Endothelial cell of umbilical vein (primary cell): ENCODE data around the gene CLCN6.

Source experiments
- CTCF ChIP-seq, 2 donors: IDR thresholded peaks; 1 replicate in 1 of 2; 2 replicates in 1 of 2; pipeline ENCODE4 v1.5.1; 2011; ENCODE audit warnings: low read length in 2 of 2, mild to moderate bottlenecking in 2 of 2, moderate library complexity in 2 of 2, control low read depth in 1 of 2, inconsistent platforms in 1 of 2, low read depth in 1 of 2; ENCODE audit not compliant: insufficient read depth in 1 of 2; ENCODE audit errors: extremely low read depth in 1 of 2
- EZH2 ChIP-seq: IDR thresholded peaks from 2 replicates; pipeline ENCODE4 v1.6.1; 2012; ENCODE audit warnings: borderline replicate concordance, low read depth, mild to moderate bottlenecking, moderate library complexity, low read length, inconsistent platforms; ENCODE audit not compliant: severe bottlenecking
- FOS ChIP-seq: IDR thresholded peaks from 2 replicates; pipeline ENCODE4 v1.6.1; 2011; ENCODE audit warnings: mild to moderate bottlenecking, low read length, moderate library complexity, borderline replicate concordance; ENCODE audit not compliant: insufficient read depth
- GATA2 ChIP-seq: IDR thresholded peaks from 2 replicates; pipeline ENCODE4 v1.7.0; 2011; ENCODE audit warnings: low read depth, mild to moderate bottlenecking, moderate library complexity, mixed read lengths, low read length; ENCODE audit not compliant: insufficient read length, insufficient read depth
- MAX ChIP-seq: IDR thresholded peaks from 2 replicates; pipeline ENCODE4 v1.6.1; 2011; ENCODE audit not compliant: insufficient read depth, insufficient read length
- MYC ChIP-seq: IDR thresholded peaks from one replicate; pipeline ENCODE4 v1.6.1; 2011; ENCODE audit warnings: mild to moderate bottlenecking, low read depth, low read length
- POLR2A ChIP-seq: IDR thresholded peaks from 2 replicates; pipeline ENCODE4 v1.6.1; 2012; ENCODE audit warnings: low read depth, mild to moderate bottlenecking, control low read depth, low read length
- POLR2AphosphoS5 ChIP-seq: IDR thresholded peaks from 2 replicates; pipeline ENCODE4 v1.6.1; 2012; ENCODE audit warnings: low read depth, mild to moderate bottlenecking, control low read depth, low read length, moderate library complexity; ENCODE audit not compliant: insufficient read depth

- TF ChIP-seq CTCF (IDR thresholded peaks at IDR 0.05; ENCODE audit: extremely low read depth in 1 of 2, insufficient read depth in 1 of 2, low read depth in 1 of 2, low read length in 2 of 2) (no peak), POLR2AphosphoS5 (no peak), POLR2A (no peak), EZH2 (no peak), MYC (no peak), GATA2 (no peak), MAX (no peak), FOS (no peak)
Observed at GRCh38 chr1:11759791-11760190, 46.2 kb upstream of the CLCN6 start.
